NCI-H1436 treated with DMSO at 0.1 percent for 48 hours (cell line): ENCODE results near the gene ZBTB16.

ENCODE experiments used
- DNase-seq: peaks from one replicate; lab custom pipeline; 2025; lab: John Stamatoyannopoulos, UW

ZBTB16 gene

GRCh38 chr11:114260483-114260882, 201.0 kb downstream of the ZBTB16 start:
- DNase-seq, result no peak

GRCh38 chr11:114261791-114262190, 202.3 kb downstream of the ZBTB16 start:
- DNase-seq, result no peak

DNA sequence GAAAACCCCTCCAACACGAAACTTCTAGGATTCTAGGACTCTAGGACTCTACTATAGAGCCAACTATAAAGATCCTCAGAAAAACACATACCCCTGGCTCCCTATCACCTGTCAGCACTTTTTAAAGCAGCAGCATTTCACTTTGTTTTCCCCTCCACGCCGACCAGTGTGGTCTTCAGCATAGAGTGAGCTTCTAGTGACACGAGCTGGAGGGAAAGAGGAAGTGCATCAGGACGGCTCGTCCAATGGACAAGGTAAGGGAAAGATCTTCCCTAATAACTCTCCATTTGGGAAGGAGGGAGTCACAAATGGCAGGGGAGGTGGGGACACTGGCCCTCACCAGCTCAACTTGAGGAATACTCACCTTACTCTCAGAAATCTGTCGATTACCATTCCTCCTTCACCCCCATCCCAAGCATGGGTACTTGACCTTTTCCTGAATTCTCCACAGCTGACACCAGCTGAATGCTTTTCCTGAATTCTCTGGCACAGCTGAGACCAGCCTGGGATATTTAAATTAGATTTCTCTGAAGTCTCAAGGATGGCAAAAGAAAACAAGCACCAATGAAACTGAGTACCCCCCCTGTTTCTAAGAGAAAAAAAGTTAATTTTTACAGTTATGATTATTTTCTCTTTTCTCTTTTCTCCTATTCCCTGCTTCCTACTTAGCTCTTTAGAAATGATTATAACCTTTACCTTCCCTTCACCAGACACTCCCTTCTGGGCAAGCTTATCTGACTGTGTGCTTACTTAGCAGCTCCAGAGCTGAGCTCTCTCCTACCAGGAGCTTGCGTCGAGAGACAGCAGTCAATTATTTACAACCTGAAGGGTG, 203.4 kb downstream of the ZBTB16 start:
- no peak for DNase-seq

DNA sequence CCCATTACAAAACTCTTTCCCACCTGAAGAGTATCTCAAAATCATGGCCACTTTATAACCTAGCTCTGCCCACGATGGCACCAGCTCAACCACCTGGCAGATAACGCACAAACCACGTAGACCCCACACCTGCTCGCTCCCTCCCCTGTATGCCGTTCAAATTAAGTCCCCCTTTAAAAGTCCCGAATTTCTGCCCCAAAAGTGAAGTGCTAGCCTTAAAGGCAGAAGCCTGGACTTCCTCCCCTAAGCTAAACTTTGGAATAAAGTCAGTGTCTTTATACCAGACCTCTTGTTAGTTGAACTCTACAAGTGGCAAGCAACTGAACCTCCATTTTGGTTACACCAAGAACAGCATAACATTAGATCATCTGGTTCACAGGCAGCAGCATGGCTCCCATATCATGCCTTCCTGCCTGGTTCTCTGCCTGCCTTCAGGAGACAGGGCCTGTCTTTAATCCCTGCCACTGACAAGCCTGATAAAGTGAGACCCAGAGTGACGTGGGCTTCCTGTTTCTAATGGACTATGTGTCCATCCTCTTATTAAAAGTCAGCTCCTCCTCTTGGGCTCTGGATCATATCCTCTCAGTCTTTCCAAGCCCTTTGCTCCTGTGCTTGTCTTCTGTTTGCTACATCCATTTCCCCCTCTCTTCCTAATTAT, 204.1 kb downstream of the ZBTB16 start:
- no peak for DNase-seq

DNA sequence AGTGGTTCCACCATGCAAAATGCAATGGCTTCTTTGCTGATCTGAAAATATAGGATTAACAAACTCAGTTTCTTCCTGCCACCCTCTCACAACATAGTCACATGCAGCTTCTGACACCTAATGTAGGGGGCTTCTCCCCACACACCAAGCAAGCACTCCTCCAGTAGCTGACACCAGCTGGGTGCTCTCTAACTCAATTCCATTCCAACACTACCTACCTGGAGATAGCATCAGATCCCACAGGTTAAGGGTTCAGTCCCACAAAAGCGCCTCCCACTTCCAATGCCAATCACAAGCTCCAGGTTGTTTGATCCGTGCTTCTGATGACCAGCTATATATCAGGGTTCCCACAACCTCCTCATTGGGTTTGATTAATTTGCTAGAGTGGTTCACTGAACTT, 204.9 kb downstream of the ZBTB16 start:
- DNase-seq, result no peak

- DNase-seq, result no peak
These were observed 205.8 kb downstream of the ZBTB16 start for GRCh38 chr11:114265122-114265878.

DNA sequence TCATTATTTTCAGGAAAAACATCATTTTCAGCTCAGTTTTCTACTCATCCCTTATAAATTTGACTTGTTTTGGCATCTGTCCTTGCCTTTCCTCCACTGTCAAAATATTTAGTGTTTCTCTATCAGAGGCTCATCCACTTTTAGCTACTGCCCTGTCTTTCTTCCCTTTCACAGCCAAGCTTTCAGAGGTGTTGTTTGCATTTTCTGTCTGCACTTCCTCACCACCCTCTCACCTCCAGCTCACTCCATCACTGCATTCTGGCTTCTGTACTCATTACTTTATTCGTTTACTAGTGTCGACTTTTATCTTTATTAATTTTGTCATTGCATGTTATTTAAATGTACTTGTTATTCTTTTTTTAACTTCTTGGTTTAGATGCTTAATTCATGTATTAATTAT, 210.0 kb downstream of the ZBTB16 start:
- DNase-seq, result no peak

DNA sequence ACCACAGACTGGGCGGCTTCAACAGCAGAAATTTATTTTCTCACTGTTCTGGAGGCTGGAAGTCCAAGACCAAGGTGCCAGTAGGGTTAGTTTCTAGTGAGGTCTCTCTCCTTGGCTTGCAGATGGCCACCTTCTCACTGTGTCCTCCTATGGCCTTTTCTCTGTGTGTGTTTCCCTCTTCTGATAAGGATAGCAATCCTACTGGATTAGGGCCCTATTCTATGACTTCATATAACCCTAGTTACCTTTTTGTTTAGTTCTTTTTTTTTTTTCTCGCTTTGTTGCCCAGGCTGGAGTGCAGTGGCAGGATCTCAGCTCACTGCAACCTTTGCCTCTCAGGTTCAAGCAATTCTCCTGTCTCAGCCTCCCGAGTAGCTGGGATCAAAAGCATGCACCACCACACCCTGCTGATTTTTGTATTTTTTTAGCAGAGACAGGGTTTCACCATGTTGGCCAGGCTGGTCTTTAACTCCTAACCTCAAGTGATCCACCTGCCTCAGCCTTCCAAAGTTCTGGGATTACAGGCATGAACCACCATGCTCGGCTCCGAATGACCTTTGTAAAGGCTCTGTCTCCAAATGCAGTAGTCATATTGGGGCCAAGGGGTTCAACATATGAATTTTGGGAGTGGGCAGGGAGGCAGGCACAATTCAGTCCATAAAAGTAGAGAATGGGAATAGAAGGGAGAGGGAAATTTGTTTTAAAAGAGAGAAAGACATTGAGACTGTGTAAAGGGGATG, 211.2 kb downstream of the ZBTB16 start:
- DNase-seq, result no peak

DNA sequence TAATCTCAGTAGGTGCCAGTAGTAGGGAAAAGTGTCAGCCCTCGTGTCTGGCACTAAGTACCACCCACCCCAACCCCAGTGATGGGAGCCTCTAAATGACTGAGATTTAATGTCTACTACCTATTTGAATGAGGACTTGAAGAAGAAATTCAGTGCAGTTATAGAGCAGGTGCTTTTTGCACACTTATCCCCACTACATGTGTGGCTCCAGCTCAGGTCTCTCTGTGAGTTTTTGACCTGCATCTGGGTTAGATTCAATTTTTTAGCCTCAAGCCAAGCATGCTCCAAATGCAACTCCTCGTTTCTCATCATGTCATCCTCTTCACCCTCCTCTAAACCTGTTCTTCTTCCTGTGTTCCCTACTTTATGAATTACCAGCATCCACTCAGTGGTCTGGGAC, 211.8 kb downstream of the ZBTB16 start:
- DNase-seq, result no peak

DNA sequence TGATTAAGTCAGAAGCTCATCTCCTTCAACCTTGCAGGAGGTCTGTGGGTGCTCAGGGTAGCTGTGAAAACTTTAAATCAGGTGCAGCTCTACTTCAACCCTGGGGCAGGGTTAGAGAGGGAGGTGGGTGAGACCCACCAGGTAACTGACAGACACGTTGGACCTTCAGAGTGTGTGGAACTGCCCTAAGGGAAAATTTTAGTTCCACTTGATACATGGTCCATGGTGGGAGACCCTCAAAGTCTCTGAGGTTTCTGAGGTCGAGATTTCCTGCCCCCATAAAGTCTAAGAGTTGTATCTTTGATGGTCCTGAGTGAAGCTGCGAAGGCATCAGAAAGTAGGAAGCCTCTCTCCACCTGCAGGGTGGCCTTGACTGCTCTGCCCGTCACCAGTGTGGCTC, 212.8 kb downstream of the ZBTB16 start:
- DNase-seq, result no peak

DNA sequence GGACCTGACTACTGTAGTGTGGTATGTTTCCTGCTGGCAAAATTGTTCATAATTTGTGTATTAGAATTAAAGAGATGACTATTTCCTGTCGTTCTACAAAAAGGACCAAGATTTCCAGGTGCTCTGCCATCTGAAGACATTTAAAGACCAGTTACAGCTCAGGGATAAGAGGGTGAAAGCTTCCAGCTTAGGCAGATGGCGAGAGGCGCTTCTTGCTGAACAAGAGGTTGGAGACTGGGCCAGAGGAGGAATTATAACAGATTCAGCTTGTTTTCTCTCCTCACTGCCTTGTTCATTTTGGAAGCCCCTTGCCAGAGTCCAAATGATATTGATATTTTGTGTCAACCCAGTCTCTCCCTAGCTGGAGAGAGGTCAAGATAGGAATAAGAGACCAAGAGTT, 213.6 kb downstream of the ZBTB16 start:
- DNase-seq, result no peak

GRCh38 chr11:114273890-114274635, 214.6 kb downstream of the ZBTB16 start:
- DNase-seq, result no peak

GRCh38 chr11:114274637-114275036, 215.1 kb downstream of the ZBTB16 start:
- DNase-seq, result no peak

DNA sequence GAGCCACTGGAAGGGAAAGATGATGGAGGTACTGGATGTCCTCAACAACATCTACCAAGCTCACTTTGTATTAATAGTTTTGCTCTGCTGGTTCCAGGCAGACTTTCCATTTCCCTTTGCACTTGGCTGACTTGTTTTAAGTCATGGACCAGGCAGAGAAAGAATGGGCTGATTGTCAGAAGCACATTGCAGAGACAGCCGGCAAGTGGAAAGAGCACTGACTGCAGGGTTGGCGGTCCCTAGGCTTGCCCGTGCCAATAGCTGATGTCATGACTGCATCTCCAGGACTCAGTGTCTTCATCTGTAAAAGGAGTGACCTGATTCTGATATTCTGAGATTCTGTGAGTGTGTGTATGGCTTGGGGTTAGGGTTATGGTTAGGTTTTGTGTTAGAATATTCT, 215.8 kb downstream of the ZBTB16 start:
- DNase-seq, result no peak

DNA sequence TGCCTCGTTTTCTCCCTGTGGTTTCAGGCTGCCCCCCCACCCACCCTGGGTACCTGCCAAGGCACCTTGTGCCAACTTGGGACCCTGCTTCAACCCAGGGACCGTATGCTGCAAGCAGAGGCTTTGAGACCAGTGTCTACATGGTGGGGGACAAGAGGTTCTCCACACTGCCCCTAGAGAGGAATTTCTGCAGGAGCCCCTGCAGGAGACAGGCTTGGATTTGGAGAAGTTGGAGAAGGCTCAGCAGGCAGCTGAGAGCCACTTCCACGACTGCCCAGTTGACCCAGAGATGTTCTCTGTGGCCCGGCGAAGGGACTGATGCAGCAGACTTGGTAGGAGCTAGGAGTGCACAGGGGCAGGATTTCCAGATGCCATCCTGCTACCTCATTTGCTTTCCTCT, 216.6 kb downstream of the ZBTB16 start:
- no peak for DNase-seq

DNA sequence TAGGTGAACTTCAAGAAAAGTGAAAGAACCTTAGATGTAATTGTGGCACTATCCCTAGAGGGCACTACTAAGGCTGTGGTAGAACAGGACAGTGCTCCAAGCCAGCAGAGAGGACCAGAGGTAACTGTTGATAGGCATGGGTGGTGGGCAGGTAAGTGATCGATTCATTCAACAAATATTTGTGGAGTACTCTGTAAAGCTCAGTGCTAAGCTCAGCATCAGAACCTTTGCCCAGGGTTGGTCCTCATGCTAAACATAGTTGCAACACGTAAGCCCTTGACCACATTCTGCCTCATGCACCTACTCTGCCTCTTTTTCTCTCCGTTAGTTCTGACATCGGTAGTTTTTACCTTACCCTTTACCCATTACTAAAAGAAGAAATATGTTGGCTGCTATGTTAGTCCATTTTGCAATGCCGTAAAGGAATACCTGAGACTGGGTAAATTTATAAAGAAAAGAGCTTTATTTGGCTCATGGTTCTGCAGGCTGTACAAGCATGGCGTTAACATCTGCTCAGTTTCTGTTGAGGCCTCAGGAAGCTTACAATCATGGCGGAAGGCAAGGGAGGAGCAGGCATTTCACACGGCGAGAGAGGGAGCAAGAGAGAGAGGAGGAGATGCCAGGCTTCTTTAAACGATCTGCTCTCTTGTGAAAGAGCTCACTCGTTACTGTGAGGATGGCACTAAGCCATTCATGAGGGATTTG, 218.3 kb downstream of the ZBTB16 start:
- DNase-seq, result no peak

GRCh38 chr11:114278342-114279065, 219.0 kb downstream of the ZBTB16 start:
- no peak for DNase-seq

DNA sequence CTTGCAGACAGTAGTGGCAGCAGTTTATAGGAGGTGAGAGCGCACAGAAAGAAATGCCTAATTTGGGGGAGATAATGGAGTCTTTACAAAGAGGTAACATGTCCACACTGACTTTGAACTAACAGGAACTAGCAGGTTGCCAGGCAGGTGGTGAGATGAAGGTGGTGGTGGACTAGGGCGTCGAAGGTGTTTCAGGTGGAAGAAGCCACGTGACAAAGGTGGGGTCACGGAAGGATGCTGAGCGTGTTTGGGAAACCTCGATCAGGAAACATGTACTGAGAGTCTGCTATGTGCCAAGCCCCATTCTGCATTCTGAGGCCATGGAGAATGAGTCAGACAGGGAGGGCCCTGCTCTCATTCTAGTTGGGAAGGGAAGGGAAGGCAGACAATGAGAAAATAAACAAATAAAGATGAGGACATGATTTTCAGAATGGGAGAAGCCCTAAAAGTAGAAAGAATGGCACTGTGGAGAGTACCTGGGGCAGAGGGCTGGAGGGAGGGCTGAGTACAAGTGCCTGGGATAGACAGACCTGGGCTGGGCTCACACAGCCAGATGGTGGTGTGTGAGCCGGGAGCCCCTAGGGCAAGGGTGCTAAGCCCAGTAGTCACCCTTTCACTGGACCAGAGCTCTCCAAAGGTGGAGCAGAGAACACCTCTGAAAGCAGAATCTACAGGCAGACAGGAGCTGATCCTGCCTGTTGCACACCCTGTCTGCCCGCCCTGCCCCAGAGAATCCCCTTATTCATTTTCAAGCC, 220.5 kb downstream of the ZBTB16 start:
- DNase-seq, result no peak

DNA sequence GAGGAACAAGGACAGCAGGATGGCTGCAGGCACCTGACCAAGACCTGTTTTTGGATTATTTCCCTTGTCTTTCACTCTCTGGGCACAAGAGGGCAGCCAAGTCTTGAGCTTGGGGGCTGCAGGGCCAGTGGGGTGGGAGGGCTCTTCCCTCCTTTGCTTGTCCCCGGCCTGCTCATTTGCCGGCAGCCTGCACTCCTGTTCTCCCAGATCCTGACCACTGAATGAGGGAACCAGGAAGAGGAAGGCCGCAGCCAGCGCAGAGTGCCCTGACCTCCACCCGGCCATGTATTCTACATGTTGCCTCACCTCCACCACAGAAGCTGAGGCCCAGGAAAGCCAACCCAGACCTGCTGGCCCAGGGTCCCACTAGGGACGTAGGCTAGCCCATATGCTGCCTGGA, 221.2 kb downstream of the ZBTB16 start:
- DNase-seq, result peak; percentile 7
